22Rv1 (cell line): ENCODE measurements around the gene PRDM10.

Experiments
- H3K27ac ChIP-seq: fragments of 450-650 bp; 2 replicates; pipeline ENCODE4 v1.5.1; 2017
- ZFX ChIP-seq: fragments of 450-650 bp; IDR thresholded peaks from 2 replicates; pipeline ENCODE4 v1.6.1; 2017; ENCODE audit warnings: antibody characterized with exemption, borderline replicate concordance
- TF ChIP-seq, protein P1 (sequence below): fragments of 450-650 bp; IDR thresholded peaks from 2 replicates; pipeline ENCODE4 v1.5.1; 2017; ENCODE audit warnings: mild to moderate bottlenecking

PRDM10 gene

GRCh38 chr11:130040281-130040940 lies 37.8 kb upstream of the PRDM10 start:
- TF ChIP-seq ZFX, result no peak
- TF ChIP-seq, protein P1, sequence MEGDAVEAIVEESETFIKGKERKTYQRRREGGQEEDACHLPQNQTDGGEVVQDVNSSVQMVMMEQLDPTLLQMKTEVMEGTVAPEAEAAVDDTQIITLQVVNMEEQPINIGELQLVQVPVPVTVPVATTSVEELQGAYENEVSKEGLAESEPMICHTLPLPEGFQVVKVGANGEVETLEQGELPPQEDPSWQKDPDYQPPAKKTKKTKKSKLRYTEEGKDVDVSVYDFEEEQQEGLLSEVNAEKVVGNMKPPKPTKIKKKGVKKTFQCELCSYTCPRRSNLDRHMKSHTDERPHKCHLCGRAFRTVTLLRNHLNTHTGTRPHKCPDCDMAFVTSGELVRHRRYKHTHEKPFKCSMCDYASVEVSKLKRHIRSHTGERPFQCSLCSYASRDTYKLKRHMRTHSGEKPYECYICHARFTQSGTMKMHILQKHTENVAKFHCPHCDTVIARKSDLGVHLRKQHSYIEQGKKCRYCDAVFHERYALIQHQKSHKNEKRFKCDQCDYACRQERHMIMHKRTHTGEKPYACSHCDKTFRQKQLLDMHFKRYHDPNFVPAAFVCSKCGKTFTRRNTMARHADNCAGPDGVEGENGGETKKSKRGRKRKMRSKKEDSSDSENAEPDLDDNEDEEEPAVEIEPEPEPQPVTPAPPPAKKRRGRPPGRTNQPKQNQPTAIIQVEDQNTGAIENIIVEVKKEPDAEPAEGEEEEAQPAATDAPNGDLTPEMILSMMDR, result no peak
- no peak overlapping the region for H3K27ac ChIP-seq

DNA sequence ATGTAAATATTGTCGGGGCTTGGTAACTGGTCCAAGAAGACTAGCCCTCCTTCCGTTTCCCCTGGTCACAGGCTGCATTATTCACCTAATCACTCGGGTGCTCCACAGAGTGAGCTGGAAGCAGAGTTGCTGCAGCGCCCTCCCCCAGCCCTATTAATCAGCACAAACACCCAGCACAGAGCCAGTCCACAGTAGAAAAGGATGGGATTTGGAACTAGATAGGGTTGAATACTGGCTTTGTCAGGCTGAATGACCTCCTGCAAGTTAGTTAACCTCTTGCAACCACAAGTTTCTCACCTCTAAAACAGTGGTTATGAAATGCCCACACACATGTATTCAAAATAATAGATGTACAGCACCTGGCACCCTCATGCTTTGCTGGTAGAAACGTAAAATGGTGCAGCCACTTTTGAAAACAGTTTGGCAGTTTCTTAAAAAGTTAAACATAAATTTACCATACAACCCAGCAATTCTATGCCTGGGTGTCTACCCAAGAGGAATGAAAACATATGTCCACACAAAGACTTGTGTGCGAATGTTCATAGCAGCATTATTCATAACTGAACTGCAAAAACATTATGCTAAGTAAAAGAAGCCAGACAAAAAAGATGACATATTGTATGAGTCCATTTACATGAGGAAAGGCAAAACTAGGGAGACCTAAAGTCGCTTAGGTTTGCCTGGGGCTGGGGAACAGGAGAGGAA lies 35.4 kb upstream of the PRDM10 start:
- H3K27ac ChIP-seq, result no peak overlapping the region
- TF ChIP-seq ZFX, result no peak
- TF ChIP-seq, protein P1, result no peak

- no peak overlapping the region for H3K27ac ChIP-seq
- TF ChIP-seq ZFX, result no peak
- TF ChIP-seq, protein P1, result no peak
Observed at GRCh38 chr11:130037058-130037457, 34.4 kb upstream of the PRDM10 start.

DNA sequence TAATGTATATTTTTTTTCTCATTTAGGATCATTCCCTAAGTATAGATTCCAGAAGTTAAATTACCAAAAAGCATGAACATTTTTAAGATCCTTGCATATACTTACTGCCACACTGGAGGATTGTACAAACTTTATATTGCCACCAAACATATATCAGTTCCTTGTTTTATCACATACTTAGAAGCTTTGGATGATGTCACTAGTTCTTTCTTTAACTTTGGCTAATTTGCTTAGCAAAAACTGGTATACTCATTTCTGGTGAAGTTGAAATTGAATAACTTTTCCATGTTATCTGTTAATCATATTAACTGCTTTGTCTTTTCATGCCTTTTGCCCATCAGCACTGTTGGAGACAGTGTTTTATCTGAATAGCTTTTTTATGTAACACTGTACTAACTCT lies 31.6 kb upstream of the PRDM10 start:
- no peak overlapping the region for H3K27ac ChIP-seq
- TF ChIP-seq, protein P1, result no peak
- TF ChIP-seq ZFX, result no peak

GRCh38 chr11:130032931-130033330 lies 30.3 kb upstream of the PRDM10 start:
- TF ChIP-seq ZFX, result no peak
- TF ChIP-seq, protein P1, result no peak

GRCh38 chr11:130031945-130032344 lies 29.3 kb upstream of the PRDM10 start:
- no peak overlapping the region for H3K27ac ChIP-seq
- no peak for TF ChIP-seq ZFX
- TF ChIP-seq, protein P1, result no peak

More at GRCh38 chr11:130032931-130033330, 30.3 kb upstream of the PRDM10 start:
- H3K27ac ChIP-seq, result no peak overlapping the region

DNA sequence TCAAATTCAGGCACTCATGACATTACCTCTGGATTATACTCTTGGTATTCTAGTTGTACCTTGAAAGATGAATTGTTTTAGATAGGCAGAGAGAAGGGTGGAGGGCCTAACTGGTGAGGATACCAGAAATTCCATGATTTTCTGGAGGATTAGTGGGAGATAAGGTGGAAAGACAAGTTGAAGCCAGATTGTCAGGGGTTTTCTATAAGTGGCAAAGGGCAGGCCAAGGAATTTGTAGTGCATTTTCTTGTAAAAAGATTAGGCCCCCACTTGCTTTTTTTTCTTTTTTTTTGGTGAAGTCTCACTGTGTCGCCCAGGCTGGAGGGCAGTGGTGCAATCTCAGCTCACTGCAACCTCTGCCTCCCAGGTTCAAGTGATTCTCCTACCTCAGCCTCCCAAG lies 28.4 kb upstream of the PRDM10 start:
- no peak for TF ChIP-seq ZFX
- TF ChIP-seq, protein P1, result no peak
- H3K27ac ChIP-seq, result no peak overlapping the region
